Measurements from ENCODE around the gene APP. TPM values are rescaled to one million over a fixed set of nuclear protein-coding genes. Genes with fewer than 3 reads are reported as not detected.

The APP gene
- total RNA-seq, 4 donors from 2014 or later, result 234 to 376 (median 343) TPM

GRCh38 chr21:26167593-26167992 lies 3.0 kb downstream of the APP start:
- 57% methylated on average over 9 of the region's 9 CpGs for WGBS
- Histone ChIP-seq H3K36me3 (no peaks in the 10 kb centered on the region), H3K4me3 (peak overlapping the region; percentile 89), H3K9me3 (no peaks in the 10 kb centered on the region), H3K27me3 (no peaks in the 10 kb centered on the region), H3K27ac (peak overlapping the region; percentile 32), H3K4me1 (peaks cover 48% of the 10 kb centered on the region)
- TF ChIP-seq EP300 (IDR thresholded peaks at IDR 0.05) (no peak), POLR2A (IDR thresholded peaks at IDR 0.05) (no peak), CTCF (IDR thresholded peaks at IDR 0.05) (no peak), POLR2AphosphoS5 (IDR thresholded peaks at IDR 0.05) (no peak)
- DNase-seq (ENCODE audit: low spot score in 2 of 2), result no peak

GRCh38 chr21:26165331-26165730 lies 5.2 kb downstream of the APP start:
- H3K4me3 ChIP-seq, result no peak overlapping the region
- H3K27me3 ChIP-seq, result no peaks in the 10 kb centered on the region
- no peak for TF ChIP-seq POLR2AphosphoS5 (IDR thresholded peaks at IDR 0.05)
- peaks cover 39% of the 10 kb centered on the region for H3K4me1 ChIP-seq
- no peaks in the 10 kb centered on the region for H3K36me3 ChIP-seq
- no peak overlapping the region for H3K27ac ChIP-seq
- no peaks in the 10 kb centered on the region for H3K9me3 ChIP-seq
- WGBS, result 62% methylated on average over 5 of the region's 5 CpGs
- DNase-seq (ENCODE audit: low spot score in 2 of 2), result no peak

GRCh38 chr21:26164311-26164710 lies 6.3 kb downstream of the APP start:
- H3K4me1 ChIP-seq, result peaks cover 38% of the 10 kb centered on the region
- H3K27ac ChIP-seq, result no peak overlapping the region
- H3K4me3 ChIP-seq, result no peak overlapping the region
- 55% methylated on average over 2 of the region's 2 CpGs for WGBS
- TF ChIP-seq CTCF (IDR thresholded peaks at IDR 0.05) (no peak), POLR2AphosphoS5 (IDR thresholded peaks at IDR 0.05) (no peak), POLR2A (IDR thresholded peaks at IDR 0.05) (no peak), EP300 (IDR thresholded peaks at IDR 0.05) (no peak)
- no peak for DNase-seq (ENCODE audit: low spot score in 2 of 2)
- H3K36me3 ChIP-seq, result no peaks in the 10 kb centered on the region
- H3K9me3 ChIP-seq, result no peaks in the 10 kb centered on the region
- no peaks in the 10 kb centered on the region for H3K27me3 ChIP-seq

- Histone ChIP-seq H3K27ac (no peak overlapping the region), H3K27me3 (no peaks in the 10 kb centered on the region), H3K9me3 (no peaks in the 10 kb centered on the region), H3K36me3 (no peaks in the 10 kb centered on the region), H3K4me3 (no peak overlapping the region), H3K4me1 (peaks cover 35% of the 10 kb centered on the region)
- 87% methylated on average over 4 of the region's 4 CpGs for WGBS
- TF ChIP-seq EP300 (IDR thresholded peaks at IDR 0.05) (no peak), POLR2AphosphoS5 (IDR thresholded peaks at IDR 0.05) (no peak), POLR2A (IDR thresholded peaks at IDR 0.05) (no peak), CTCF (IDR thresholded peaks at IDR 0.05) (no peak)
- DNase-seq (ENCODE audit: low spot score in 2 of 2), result no peak
These were observed 8.5 kb downstream of the APP start for GRCh38 chr21:26162081-26162480.

- no peak overlapping the region for H3K4me3 ChIP-seq
- WGBS, result 72% methylated on average over 1 of the region's 1 CpG
- H3K9me3 ChIP-seq, result no peaks in the 10 kb centered on the region
- no peak overlapping the region for H3K27ac ChIP-seq
- DNase-seq (ENCODE audit: low spot score in 2 of 2), result no peak
- H3K27me3 ChIP-seq, result no peaks in the 10 kb centered on the region
- H3K36me3 ChIP-seq, result no peaks in the 10 kb centered on the region
- no peak for TF ChIP-seq POLR2A (IDR thresholded peaks at IDR 0.05)
- TF ChIP-seq POLR2AphosphoS5 (IDR thresholded peaks at IDR 0.05), result no peak
- TF ChIP-seq CTCF (IDR thresholded peaks at IDR 0.05), result no peak
- TF ChIP-seq EP300 (IDR thresholded peaks at IDR 0.05), result no peak
- H3K4me1 ChIP-seq, result peaks cover 19% of the 10 kb centered on the region
These were observed 10.7 kb downstream of the APP start for GRCh38 chr21:26159869-26160268.

GRCh38 chr21:26157801-26158200 lies 12.8 kb downstream of the APP start:
- WGBS, result 48% methylated on average over 2 of the region's 2 CpGs
- peaks cover 19% of the 10 kb centered on the region for H3K4me1 ChIP-seq
- TF ChIP-seq POLR2A (IDR thresholded peaks at IDR 0.05) (no peak), EP300 (IDR thresholded peaks at IDR 0.05) (no peak), CTCF (IDR thresholded peaks at IDR 0.05) (no peak), POLR2AphosphoS5 (IDR thresholded peaks at IDR 0.05) (no peak)
- H3K36me3 ChIP-seq, result no peaks in the 10 kb centered on the region
- no peaks in the 10 kb centered on the region for H3K9me3 ChIP-seq
- H3K27me3 ChIP-seq, result no peaks in the 10 kb centered on the region
- no peak overlapping the region for H3K27ac ChIP-seq
- no peak for DNase-seq (ENCODE audit: low spot score in 2 of 2)
- H3K4me3 ChIP-seq, result no peak overlapping the region
